Chondrocyte (in vitro differentiated cells): Measurements from ENCODE around the gene RASAL2. TPM values are rescaled to one million over a fixed set of nuclear protein-coding genes. Genes with fewer than 3 reads are reported as not detected.

Source experiments
- DNase-seq: peaks from one replicate; pipeline ENCODE4 v3.0.0; 2021; ENCODE audit warnings: mixed read lengths, low spot score
- H3K27ac Mint-ChIP-seq: one replicate; pipeline ENCODE4 v1.8.0; 2021; ENCODE audit warnings: mild to moderate bottlenecking, moderate library complexity, mixed read lengths; ENCODE audit not compliant: unreplicated experiment
- H3K27me3 Mint-ChIP-seq: 2 replicates; pipeline ENCODE4 v1.8.0; 2021; ENCODE audit warnings: low read depth, mixed read lengths
- H3K36me3 Mint-ChIP-seq: 2 replicates; pipeline ENCODE4 v1.8.0; 2021; ENCODE audit warnings: low read depth, mixed read lengths
- H3K4me1 Mint-ChIP-seq: 2 replicates; pipeline ENCODE4 v1.8.0; 2021; ENCODE audit warnings: low read depth, mild to moderate bottlenecking, mixed read lengths
- H3K4me3 Mint-ChIP-seq: one replicate; pipeline ENCODE4 v1.8.0; 2021; ENCODE audit warnings: mild to moderate bottlenecking, moderate library complexity, mixed read lengths; ENCODE audit not compliant: unreplicated experiment
- H3K9me3 Mint-ChIP-seq: 2 replicates; pipeline ENCODE4 v1.8.0; 2021; ENCODE audit warnings: low read depth, mixed read lengths
- total RNA-seq: library from RNA; stranded (reverse); gene quantifications from 3 replicates; pipeline ENCODE4 v1.2.1, GENCODE V29; 2021
- TF ChIP-seq, protein P1 (sequence below): fragments of 200-600 bp; sonication (generic); IDR thresholded peaks from 2 replicates; pipeline ENCODE4 v1.5.0; 2021; ENCODE audit warnings: antibody characterized with exemption, mild to moderate bottlenecking, moderate library complexity

Gene RASAL2
- total RNA-seq, 1 donor from 2014 or later = 40.1 TPM

GRCh38 chr1:178057141-178057765 lies 36.7 kb upstream of the RASAL2 start:
- no peaks in the 10 kb centered on the region for H3K36me3 Mint-ChIP-seq
- TF ChIP-seq, protein P1, sequence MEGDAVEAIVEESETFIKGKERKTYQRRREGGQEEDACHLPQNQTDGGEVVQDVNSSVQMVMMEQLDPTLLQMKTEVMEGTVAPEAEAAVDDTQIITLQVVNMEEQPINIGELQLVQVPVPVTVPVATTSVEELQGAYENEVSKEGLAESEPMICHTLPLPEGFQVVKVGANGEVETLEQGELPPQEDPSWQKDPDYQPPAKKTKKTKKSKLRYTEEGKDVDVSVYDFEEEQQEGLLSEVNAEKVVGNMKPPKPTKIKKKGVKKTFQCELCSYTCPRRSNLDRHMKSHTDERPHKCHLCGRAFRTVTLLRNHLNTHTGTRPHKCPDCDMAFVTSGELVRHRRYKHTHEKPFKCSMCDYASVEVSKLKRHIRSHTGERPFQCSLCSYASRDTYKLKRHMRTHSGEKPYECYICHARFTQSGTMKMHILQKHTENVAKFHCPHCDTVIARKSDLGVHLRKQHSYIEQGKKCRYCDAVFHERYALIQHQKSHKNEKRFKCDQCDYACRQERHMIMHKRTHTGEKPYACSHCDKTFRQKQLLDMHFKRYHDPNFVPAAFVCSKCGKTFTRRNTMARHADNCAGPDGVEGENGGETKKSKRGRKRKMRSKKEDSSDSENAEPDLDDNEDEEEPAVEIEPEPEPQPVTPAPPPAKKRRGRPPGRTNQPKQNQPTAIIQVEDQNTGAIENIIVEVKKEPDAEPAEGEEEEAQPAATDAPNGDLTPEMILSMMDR = peak; percentile 11
- H3K27me3 Mint-ChIP-seq = no peaks in the 10 kb centered on the region
- H3K9me3 Mint-ChIP-seq = no peaks in the 10 kb centered on the region
- no peak overlapping the region for H3K4me3 Mint-ChIP-seq
- peaks cover 90% of the 10 kb centered on the region for H3K4me1 Mint-ChIP-seq
- DNase-seq = no peak
- H3K27ac Mint-ChIP-seq = peak overlapping the region; percentile 98

DNA sequence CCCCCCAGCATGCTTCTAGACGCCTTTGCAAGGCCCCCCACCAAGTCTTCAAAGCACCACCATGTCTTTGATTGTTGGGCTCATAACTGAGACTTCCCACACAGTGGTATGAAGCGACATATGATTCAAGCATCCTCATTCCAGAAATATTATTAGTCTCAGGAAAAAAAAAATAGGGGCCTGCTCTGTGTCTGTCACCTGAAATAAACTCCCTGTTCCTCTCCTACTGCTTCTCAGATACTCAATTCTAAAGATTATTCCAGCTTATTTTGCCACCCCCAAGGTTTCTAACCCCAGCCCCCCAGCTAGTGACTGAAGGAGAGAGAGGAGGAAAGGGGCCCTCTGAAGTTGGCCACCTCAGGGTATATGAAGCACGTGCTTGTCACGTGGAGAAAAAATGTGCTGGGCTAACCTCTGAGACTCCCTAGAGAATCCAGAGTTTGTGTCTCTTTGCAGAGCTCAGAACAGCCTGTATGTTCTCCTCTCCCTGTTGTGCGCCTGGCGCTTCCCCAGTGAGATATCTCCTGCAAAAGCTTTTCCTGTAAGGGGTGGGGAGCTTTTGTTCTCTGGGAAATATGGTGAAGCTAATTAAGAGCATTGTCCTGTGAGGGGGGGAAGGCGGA lies 35.9 kb upstream of the RASAL2 start:
- no peaks in the 10 kb centered on the region for H3K27me3 Mint-ChIP-seq
- H3K4me3 Mint-ChIP-seq = peak overlapping the region; percentile 64
- DNase-seq = no peak
- peaks cover 82% of the 10 kb centered on the region for H3K4me1 Mint-ChIP-seq
- H3K36me3 Mint-ChIP-seq = no peaks in the 10 kb centered on the region
- H3K9me3 Mint-ChIP-seq = no peaks in the 10 kb centered on the region
- peak overlapping the region; percentile 98 for H3K27ac Mint-ChIP-seq
- TF ChIP-seq, protein P1 = no peak

DNA sequence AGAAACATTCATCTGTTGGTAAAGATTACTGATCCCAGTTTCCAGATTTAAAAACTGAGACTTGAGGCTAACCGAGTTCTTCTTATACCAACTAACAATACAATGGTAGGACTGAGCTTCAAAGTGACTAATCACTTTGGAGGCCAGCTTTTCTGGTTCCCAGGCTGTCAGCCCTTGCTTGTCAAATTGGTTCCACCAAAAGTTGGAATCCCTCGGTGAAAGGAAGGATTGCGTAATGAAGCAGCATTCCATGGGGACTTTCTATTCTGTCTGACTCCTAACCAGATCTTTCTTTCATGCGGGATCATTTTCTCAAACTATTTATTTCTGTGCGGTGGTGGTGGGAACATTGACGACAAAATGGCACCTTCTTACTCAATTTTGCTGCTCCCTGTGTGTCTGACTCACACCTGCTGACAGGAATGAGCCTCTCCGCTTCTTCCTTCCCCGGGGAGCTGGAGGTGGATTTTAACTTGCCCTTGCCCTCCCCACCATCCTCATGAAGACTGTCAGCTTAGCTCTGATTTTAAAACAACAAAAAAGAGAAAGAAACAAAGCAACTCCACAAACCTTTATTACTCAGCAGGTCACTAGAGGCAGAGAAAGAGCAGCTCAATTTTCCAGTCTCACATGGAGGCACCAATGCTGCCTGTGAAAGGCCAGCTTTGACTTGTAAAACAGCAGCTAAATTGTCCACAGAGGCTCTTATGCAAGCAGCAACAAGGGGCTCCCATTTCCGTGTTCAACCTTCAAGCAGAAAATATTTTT lies 32.9 kb upstream of the RASAL2 start:
- H3K27ac Mint-ChIP-seq = peak overlapping the region; percentile 99
- H3K9me3 Mint-ChIP-seq = no peaks in the 10 kb centered on the region
- peaks cover 61% of the 10 kb centered on the region for H3K4me1 Mint-ChIP-seq
- no peaks in the 10 kb centered on the region for H3K27me3 Mint-ChIP-seq
- no peak for DNase-seq
- H3K36me3 Mint-ChIP-seq = no peaks in the 10 kb centered on the region
- TF ChIP-seq, protein P1 = peak; percentile 21
- peak overlapping the region; percentile 53 for H3K4me3 Mint-ChIP-seq

DNA sequence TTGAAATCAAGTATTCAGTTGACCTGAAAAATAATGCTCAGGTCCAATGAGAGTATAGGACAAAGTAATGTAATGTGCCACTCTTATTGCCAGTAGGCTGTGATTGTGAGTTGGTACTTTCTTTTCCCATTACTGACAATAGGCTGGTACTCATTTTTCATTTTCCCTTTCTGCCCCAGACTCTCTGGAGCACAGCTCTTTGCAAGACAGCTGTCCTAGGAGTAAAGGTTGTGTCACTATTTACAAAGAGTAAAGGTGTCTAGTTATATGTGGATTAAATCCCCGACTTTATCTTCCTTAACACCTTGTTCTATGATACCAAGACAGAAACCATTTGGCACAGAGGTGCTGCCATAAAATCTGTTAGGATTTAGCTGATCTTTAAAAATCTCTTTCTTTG lies 32.3 kb upstream of the RASAL2 start:
- Mint-ChIP-seq H3K4me1 (peaks cover 54% of the 10 kb centered on the region), H3K27me3 (no peaks in the 10 kb centered on the region), H3K27ac (peak overlapping the region; percentile 99), H3K36me3 (no peaks in the 10 kb centered on the region), H3K4me3 (no peak overlapping the region), H3K9me3 (no peaks in the 10 kb centered on the region)
- no peak for DNase-seq
- TF ChIP-seq, protein P1 = no peak

GRCh38 chr1:178064191-178064821 lies 29.6 kb upstream of the RASAL2 start:
- Mint-ChIP-seq H3K4me3 (no peak overlapping the region), H3K36me3 (no peaks in the 10 kb centered on the region), H3K9me3 (no peaks in the 10 kb centered on the region), H3K27me3 (no peaks in the 10 kb centered on the region), H3K27ac (no peak overlapping the region), H3K4me1 (peaks cover 31% of the 10 kb centered on the region)
- TF ChIP-seq, protein P1 = no peak
- no peak for DNase-seq
